WTC11 (cell line): ENCODE results near the gene PPDPF.

Experiments used
- ATF3 ChIP-seq: sonication (generic); formaldehyde crosslinking; conservative IDR thresholded peaks from 2 replicates; pipeline ENCODE4 v1.8.1; 2022; ENCODE audit warnings: mild to moderate bottlenecking, missing genetic modification reagents
- CTCF ChIP-seq: fragments of 200-600 bp; IDR thresholded peaks from 2 replicates; pipeline ENCODE4 v1.8.0; 2022; ENCODE audit warnings: antibody characterized with exemption
- GRHL2 ChIP-seq: fragments of 250-450 bp; sonication (Bioruptor Pico); IDR thresholded peaks from 2 replicates; pipeline ENCODE4 v1.8.0; 2022; ENCODE audit warnings: mild to moderate bottlenecking, moderate library complexity; ENCODE audit not compliant: insufficient replicate concordance, severe bottlenecking
- HMGXB4 ChIP-seq: sonication (generic); formaldehyde crosslinking; IDR thresholded peaks from 2 replicates; pipeline ENCODE4 v1.8.1; 2023; ENCODE audit warnings: mild to moderate bottlenecking, moderate library complexity, missing genetic modification reagents
- MXD4 ChIP-seq: fragments of 250-450 bp; sonication (Bioruptor Pico); IDR thresholded peaks from 2 replicates; pipeline ENCODE4 v1.8.0; 2021; ENCODE audit warnings: mild to moderate bottlenecking, moderate library complexity, borderline replicate concordance
- ZNF232 ChIP-seq: sonication (generic); formaldehyde crosslinking; IDR thresholded peaks from 2 replicates; pipeline ENCODE4 v1.8.0; 2022; ENCODE audit warnings: mild to moderate bottlenecking, missing genetic modification reagents

GRCh38 chr20:63536241-63536977, 15.8 kb downstream of the PPDPF start:
- TF ChIP-seq ZNF232 (CRISPR knock-in tag), result no peak
- TF ChIP-seq MXD4 (CRISPR knock-in tag), result no peak
- no peak for TF ChIP-seq ATF3 (CRISPR knock-in tag)
- no peak for TF ChIP-seq GRHL2 (CRISPR knock-in tag)
- TF ChIP-seq CTCF, result no peak
- TF ChIP-seq HMGXB4 (CRISPR knock-in tag), result no peak
